WTC11 (cell line): ENCODE measurements around the gene EDARADD. TPM values are rescaled to one million over a fixed set of nuclear protein-coding genes. Genes with fewer than 3 reads are reported as not detected.

Source experiments
- ATAC-seq: fragments of 200-7000 bp; cut with Tn5 transposase; 2 replicates; pipeline ENCODE4 v1.10.0; 2021; ENCODE audit warnings: mild to moderate bottlenecking, moderate library complexity
- CTCF ChIA-PET: fragments of 300-600 bp; sonication (Branson Sonifier 250); formaldehyde crosslinking; loops from one replicate; lab custom pipeline; 2021; ENCODE audit warnings: antibody characterized with exemption; lab: Charles Lee
- POLR2A ChIA-PET: fragments of 350-600 bp; sonication (Branson Sonifier 250); formaldehyde crosslinking; loops from one replicate; lab custom pipeline; 2021; ENCODE audit warnings: antibody characterized with exemption; lab: Charles Lee
- DNase-seq: peaks from one replicate; pipeline ENCODE4 v3.0.0; 2021; ENCODE audit warnings: low spot score
- H3K27ac Mint-ChIP-seq: 2 replicates; pipeline ENCODE4 v1.8.0; 2021; ENCODE audit warnings: mixed read lengths
- H3K27me3 Mint-ChIP-seq: 2 replicates; pipeline ENCODE4 v1.8.0; 2021; ENCODE audit warnings: low read depth, mild to moderate bottlenecking, moderate library complexity, mixed read lengths
- H3K36me3 Mint-ChIP-seq: 2 replicates; pipeline ENCODE4 v1.8.0; 2021; ENCODE audit warnings: mixed read lengths
- H3K4me1 Mint-ChIP-seq: 2 replicates; pipeline ENCODE4 v1.8.0; 2022; ENCODE audit warnings: mixed read lengths
- H3K4me3 Mint-ChIP-seq: 2 replicates; pipeline ENCODE4 v1.8.0; 2021; ENCODE audit warnings: mild to moderate bottlenecking, moderate library complexity, mixed read lengths
- H3K9me3 Mint-ChIP-seq: 2 replicates; pipeline ENCODE4 v1.8.0; 2021; ENCODE audit warnings: mixed read lengths
- E2F1 ChIP-seq: sonication (generic); formaldehyde crosslinking; IDR thresholded peaks from 2 replicates; pipeline ENCODE4 v1.8.0; 2022; ENCODE audit warnings: mild to moderate bottlenecking, missing genetic modification reagents
- ELF4 ChIP-seq: sonication (generic); formaldehyde crosslinking; IDR thresholded peaks from 2 replicates; pipeline ENCODE4 v1.8.1; 2022; ENCODE audit warnings: low read depth, mild to moderate bottlenecking, moderate library complexity, missing genetic modification reagents
- ESRRA ChIP-seq: sonication (generic); formaldehyde crosslinking; IDR thresholded peaks from 2 replicates; pipeline ENCODE4 v1.8.1; 2022; ENCODE audit warnings: mild to moderate bottlenecking, missing genetic modification reagents, borderline replicate concordance
- HMGXB4 ChIP-seq: sonication (generic); formaldehyde crosslinking; IDR thresholded peaks from 2 replicates; pipeline ENCODE4 v1.8.1; 2023; ENCODE audit warnings: mild to moderate bottlenecking, moderate library complexity, missing genetic modification reagents
- JAZF1 ChIP-seq: fragments of 250-450 bp; sonication (Bioruptor Pico); IDR thresholded peaks from 2 replicates; pipeline ENCODE4 v1.9.0; 2021; ENCODE audit warnings: moderate library complexity, mild to moderate bottlenecking, inconsistent platforms
- NFYB ChIP-seq: sonication (generic); formaldehyde crosslinking; conservative IDR thresholded peaks from 2 replicates; pipeline ENCODE4 v1.8.0; 2022; ENCODE audit warnings: low read depth, missing genetic modification reagents
- NR1H2 ChIP-seq: sonication (generic); formaldehyde crosslinking; IDR thresholded peaks from 2 replicates; pipeline ENCODE4 v1.9.0; 2021; ENCODE audit warnings: mild to moderate bottlenecking, moderate library complexity, missing genetic modification reagents
- RELA ChIP-seq: sonication (generic); formaldehyde crosslinking; IDR thresholded peaks from 2 replicates; pipeline ENCODE4 v1.8.1; 2022; ENCODE audit warnings: missing genetic modification reagents, mild to moderate bottlenecking, borderline replicate concordance
- SMAD4 ChIP-seq: sonication (generic); formaldehyde crosslinking; IDR thresholded peaks from 2 replicates; pipeline ENCODE4 v1.8.0; 2022; ENCODE audit warnings: mild to moderate bottlenecking, missing genetic modification reagents
- STAT6 ChIP-seq: sonication (generic); formaldehyde crosslinking; conservative IDR thresholded peaks from 2 replicates; pipeline ENCODE4 v1.8.1; 2023; ENCODE audit warnings: mild to moderate bottlenecking, low read depth, missing genetic modification reagents, moderate library complexity
- TCF7 ChIP-seq: sonication (generic); formaldehyde crosslinking; IDR thresholded peaks from 2 replicates; pipeline ENCODE4 v1.8.0; 2022; ENCODE audit warnings: mild to moderate bottlenecking, low read depth, missing genetic modification reagents, moderate library complexity
- TP53 ChIP-seq: sonication (generic); formaldehyde crosslinking; IDR thresholded peaks from 2 replicates; pipeline ENCODE4 v1.8.1; 2023; ENCODE audit warnings: mild to moderate bottlenecking, missing genetic modification reagents
- ZMAT4 ChIP-seq: fragments of 250-450 bp; sonication (Bioruptor Pico); IDR thresholded peaks from 2 replicates; pipeline ENCODE4 v1.9.0; 2021; ENCODE audit warnings: mild to moderate bottlenecking
- ZNF512 ChIP-seq: sonication (generic); formaldehyde crosslinking; IDR thresholded peaks from 2 replicates; pipeline ENCODE4 v1.8.1; 2022; ENCODE audit warnings: missing genetic modification reagents, borderline replicate concordance
- total RNA-seq: library from RNA; stranded (reverse); gene quantifications from 3 replicates; pipeline ENCODE4 v1.2.3, GENCODE V29; 2021
- TF ChIP-seq, protein P1 (sequence below): sonication (generic); formaldehyde crosslinking; IDR thresholded peaks from 2 replicates; pipeline ENCODE4 v1.8.1; 2022; ENCODE audit warnings: mild to moderate bottlenecking, missing genetic modification reagents, moderate library complexity, borderline replicate concordance
- TF ChIP-seq, protein P2 (sequence below): sonication (generic); formaldehyde crosslinking; IDR thresholded peaks from 2 replicates; pipeline ENCODE4 v1.8.0; 2022; ENCODE audit warnings: mild to moderate bottlenecking, missing genetic modification reagents
- TF ChIP-seq, protein P3 (sequence below): sonication (generic); formaldehyde crosslinking; IDR thresholded peaks from 2 replicates; pipeline ENCODE4 v1.8.1; 2022; ENCODE audit warnings: low read depth, mild to moderate bottlenecking, moderate library complexity, missing genetic modification reagents, borderline replicate concordance

Gene EDARADD
- total RNA-seq, 1 experiment from 2014 or later, result 5.0 TPM

DNA sequence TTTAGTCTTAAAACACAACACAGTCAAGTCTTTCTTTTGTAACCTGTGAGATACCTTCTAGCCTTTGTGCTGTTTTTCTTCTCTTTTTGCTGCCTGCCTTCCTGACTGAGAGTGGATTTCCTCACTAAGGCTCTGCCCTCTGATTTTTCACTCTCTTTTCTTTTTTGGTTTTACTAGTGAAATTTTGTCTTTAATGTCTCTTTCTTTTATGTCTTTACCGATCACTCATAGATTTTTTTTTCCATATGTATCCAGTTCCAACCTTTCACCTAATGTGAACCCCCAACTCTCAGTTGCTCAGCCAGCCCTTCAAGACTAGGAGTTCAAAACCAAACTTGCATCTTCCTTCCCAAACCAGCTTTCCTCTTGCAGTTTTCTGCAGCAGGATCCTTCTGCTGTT, 136.2 kb downstream of the EDARADD start:
- ChIA-PET CTCF (interaction anchor here (1.0 kb wide), 1 partner anchor 13 kb away, joined by 3 read pairs; no protein-coding TSS in a partner anchor), POLR2A (no interaction called here)
- DNase-seq, result no peak
- no peak for ATAC-seq
- H3K27ac Mint-ChIP-seq, result no peak overlapping the region; the same call in 1 of the 2 replicates
- no peaks in the 10 kb centered on the region; the same call in 1 of the 2 replicates for H3K36me3 Mint-ChIP-seq
- H3K9me3 Mint-ChIP-seq, result no peaks in the 10 kb centered on the region
- H3K27me3 Mint-ChIP-seq, result no peaks in the 10 kb centered on the region
- H3K4me1 Mint-ChIP-seq, result peaks cover 6% of the 10 kb centered on the region
- H3K4me3 Mint-ChIP-seq, result no peak overlapping the region
- TF ChIP-seq ESRRA (CRISPR knock-in tag), result no peak
- TF ChIP-seq TP53 (CRISPR knock-in tag), result no peak
- no peak for TF ChIP-seq HMGXB4 (CRISPR knock-in tag)
- no peak for TF ChIP-seq RELA (CRISPR knock-in tag)
- TF ChIP-seq NFYB (CRISPR knock-in tag), result no peak
- TF ChIP-seq ZNF512, result no peak
- no peak for TF ChIP-seq NR1H2
- TF ChIP-seq, all 79 proteins: peak for 0

GRCh38 chr1:236530959-236531358, 136.9 kb downstream of the EDARADD start:
- Mint-ChIP-seq H3K27me3 (no peaks in the 10 kb centered on the region), H3K27ac (no peak overlapping the region), H3K36me3 (no peaks in the 10 kb centered on the region; the same call in 1 of the 2 replicates), H3K9me3 (no peaks in the 10 kb centered on the region)
- POLR2A ChIA-PET, result no interaction called here
- ATAC-seq, result no peak
- TF ChIP-seq TCF7 (no peak), SMAD4 (no peak), ZNF512 (no peak), E2F1 (CRISPR knock-in tag) (no peak), ELF4 (CRISPR knock-in tag) (no peak), STAT6 (CRISPR knock-in tag) (no peak), JAZF1 (CRISPR knock-in tag) (no peak), ZMAT4 (no peak)
- TF ChIP-seq, protein P1, sequence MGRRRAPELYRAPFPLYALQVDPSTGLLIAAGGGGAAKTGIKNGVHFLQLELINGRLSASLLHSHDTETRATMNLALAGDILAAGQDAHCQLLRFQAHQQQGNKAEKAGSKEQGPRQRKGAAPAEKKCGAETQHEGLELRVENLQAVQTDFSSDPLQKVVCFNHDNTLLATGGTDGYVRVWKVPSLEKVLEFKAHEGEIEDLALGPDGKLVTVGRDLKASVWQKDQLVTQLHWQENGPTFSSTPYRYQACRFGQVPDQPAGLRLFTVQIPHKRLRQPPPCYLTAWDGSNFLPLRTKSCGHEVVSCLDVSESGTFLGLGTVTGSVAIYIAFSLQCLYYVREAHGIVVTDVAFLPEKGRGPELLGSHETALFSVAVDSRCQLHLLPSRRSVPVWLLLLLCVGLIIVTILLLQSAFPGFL (CRISPR knock-in tag), result no peak
- TF ChIP-seq, protein P2, sequence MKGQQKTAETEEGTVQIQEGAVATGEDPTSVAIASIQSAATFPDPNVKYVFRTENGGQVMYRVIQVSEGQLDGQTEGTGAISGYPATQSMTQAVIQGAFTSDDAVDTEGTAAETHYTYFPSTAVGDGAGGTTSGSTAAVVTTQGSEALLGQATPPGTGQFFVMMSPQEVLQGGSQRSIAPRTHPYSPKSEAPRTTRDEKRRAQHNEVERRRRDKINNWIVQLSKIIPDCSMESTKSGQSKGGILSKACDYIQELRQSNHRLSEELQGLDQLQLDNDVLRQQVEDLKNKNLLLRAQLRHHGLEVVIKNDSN, result no peak
- TF ChIP-seq, protein P3, sequence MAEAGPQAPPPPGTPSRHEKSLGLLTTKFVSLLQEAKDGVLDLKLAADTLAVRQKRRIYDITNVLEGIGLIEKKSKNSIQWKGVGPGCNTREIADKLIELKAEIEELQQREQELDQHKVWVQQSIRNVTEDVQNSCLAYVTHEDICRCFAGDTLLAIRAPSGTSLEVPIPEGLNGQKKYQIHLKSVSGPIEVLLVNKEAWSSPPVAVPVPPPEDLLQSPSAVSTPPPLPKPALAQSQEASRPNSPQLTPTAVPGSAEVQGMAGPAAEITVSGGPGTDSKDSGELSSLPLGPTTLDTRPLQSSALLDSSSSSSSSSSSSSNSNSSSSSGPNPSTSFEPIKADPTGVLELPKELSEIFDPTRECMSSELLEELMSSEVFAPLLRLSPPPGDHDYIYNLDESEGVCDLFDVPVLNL, result no peak
- TF ChIP-seq, all 79 proteins: peak for 0
- no peak for DNase-seq
- CTCF ChIA-PET, result interaction anchor here (0.9 to 1.6 kb wide), 4 partner anchors 14 to 559 kb away, joined by 3 to 9 read pairs (median 4); no protein-coding TSS in a partner anchor
- H3K4me3 Mint-ChIP-seq, result no peak overlapping the region
- H3K4me1 Mint-ChIP-seq, result peaks cover 6% of the 10 kb centered on the region
